Trophoblast cell (in vitro differentiated cells and primary cell): Measurements from ENCODE around the gene FYB1.

Experiments
- DNase-seq, 2 donors: peaks; one replicate each; pipeline ENCODE4 v3.0.0-alpha.2; 2016
- H2AFZ ChIP-seq: 2 replicates; pipeline ENCODE4 v1.6.1; 2013; ENCODE audit warnings: low read length, moderate library complexity, mild to moderate bottlenecking; ENCODE audit not compliant: insufficient read depth, poor library complexity
- H2AK5ac ChIP-seq: 2 replicates; pipeline ENCODE4 v1.6.1; 2013; ENCODE audit warnings: mild to moderate bottlenecking, low read length
- H2BK120ac ChIP-seq: 2 replicates; pipeline ENCODE4 v1.6.1; 2013; ENCODE audit warnings: low read length, mild to moderate bottlenecking, moderate library complexity; ENCODE audit not compliant: insufficient read depth, poor library complexity
- H2BK12ac ChIP-seq: 2 replicates; pipeline ENCODE4 v1.6.1; 2013; ENCODE audit warnings: mild to moderate bottlenecking, low read length, moderate library complexity
- H2BK5ac ChIP-seq: 2 replicates; pipeline ENCODE4 v1.6.1; 2013; ENCODE audit warnings: low read length, low read depth, moderate library complexity, mild to moderate bottlenecking; ENCODE audit not compliant: poor library complexity
- H3K14ac ChIP-seq: 2 replicates; pipeline ENCODE4 v1.6.1; 2013; ENCODE audit warnings: mild to moderate bottlenecking, low read length
- H3K18ac ChIP-seq: 2 replicates; pipeline ENCODE4 v1.6.1; 2013; ENCODE audit warnings: mild to moderate bottlenecking, low read length
- H3K23ac ChIP-seq: 2 replicates; pipeline ENCODE4 v1.6.1; 2013; ENCODE audit warnings: low read length
- H3K27ac ChIP-seq: 2 replicates; pipeline ENCODE4 v1.5.1; 2013; ENCODE audit warnings: low read depth, mild to moderate bottlenecking, inconsistent platforms, low read length, moderate library complexity
- H3K27me3 ChIP-seq: 2 replicates; pipeline ENCODE4 v1.6.1; 2013; ENCODE audit warnings: inconsistent platforms, mild to moderate bottlenecking, low read length, moderate library complexity; ENCODE audit not compliant: insufficient read depth
- H3K36me3 ChIP-seq, 2 experiments: 1 replicate in 1 of 2; 2 replicates in 1 of 2; pipeline ENCODE4 v1.6.1; 2013; ENCODE audit warnings: low read length in 2 of 2, mild to moderate bottlenecking in 2 of 2, moderate library complexity in 1 of 2; ENCODE audit not compliant: insufficient read depth in 2 of 2, control insufficient read depth in 1 of 2
- H3K4ac ChIP-seq: 2 replicates; pipeline ENCODE4 v1.6.1; 2013; ENCODE audit warnings: low read depth, mild to moderate bottlenecking, low read length, moderate library complexity
- H3K4me1 ChIP-seq, 2 experiments: 1 replicate in 1 of 2; 2 replicates in 1 of 2; pipeline ENCODE4 v1.6.1; 2013; ENCODE audit warnings: low read length in 2 of 2, mild to moderate bottlenecking in 2 of 2, moderate library complexity in 1 of 2; ENCODE audit not compliant: insufficient read depth in 2 of 2, control insufficient read depth in 1 of 2
- H3K4me2 ChIP-seq: 2 replicates; pipeline ENCODE4 v1.6.1; 2013; ENCODE audit warnings: inconsistent platforms, mild to moderate bottlenecking, low read length, moderate library complexity
- H3K4me3 ChIP-seq: 2 replicates; pipeline ENCODE4 v1.5.1; 2013; ENCODE audit warnings: mild to moderate bottlenecking, low read depth, low read length, inconsistent platforms
- H3K79me1 ChIP-seq: one replicate; pipeline ENCODE4 v1.6.1; 2013; ENCODE audit warnings: low read length
- H3K79me2 ChIP-seq: 2 replicates; pipeline ENCODE4 v1.6.1; 2013; ENCODE audit warnings: low read length, mild to moderate bottlenecking; ENCODE audit not compliant: control insufficient read depth, insufficient read depth, poor library complexity
- H3K9ac ChIP-seq: 2 replicates; pipeline ENCODE4 v1.6.1; 2013; ENCODE audit warnings: mild to moderate bottlenecking, low read length
- H3K9me3 ChIP-seq: 2 replicates; pipeline ENCODE4 v1.6.1; 2013; ENCODE audit warnings: low read depth, mild to moderate bottlenecking, control low read depth, inconsistent platforms, low read length; ENCODE audit not compliant: insufficient read depth
- H4K12ac ChIP-seq: 2 replicates; pipeline ENCODE4 v1.6.1; 2013; ENCODE audit warnings: low read depth, mild to moderate bottlenecking, low read length, moderate library complexity
- H4K8ac ChIP-seq: 2 replicates; pipeline ENCODE4 v1.6.1; 2013; ENCODE audit warnings: low read depth, mild to moderate bottlenecking, low read length, moderate library complexity
- H4K91ac ChIP-seq: one replicate; pipeline ENCODE4 v1.6.1; 2013; ENCODE audit warnings: low read depth, mild to moderate bottlenecking, low read length, moderate library complexity
- WGBS: extraction: QIAGEN DNeasy Blood & Tissue Kit; methylation state at CpG from one replicate; pipeline ENCODE4 v1.1.7; 2013; ENCODE audit warnings: missing lambda C conversion rate; ENCODE audit not compliant: insufficient read length, insufficient coverage; ENCODE audit errors: extremely low coverage; 5-methylcytosine and 5-hydroxymethylcytosine counted together

FYB1 gene

DNA sequence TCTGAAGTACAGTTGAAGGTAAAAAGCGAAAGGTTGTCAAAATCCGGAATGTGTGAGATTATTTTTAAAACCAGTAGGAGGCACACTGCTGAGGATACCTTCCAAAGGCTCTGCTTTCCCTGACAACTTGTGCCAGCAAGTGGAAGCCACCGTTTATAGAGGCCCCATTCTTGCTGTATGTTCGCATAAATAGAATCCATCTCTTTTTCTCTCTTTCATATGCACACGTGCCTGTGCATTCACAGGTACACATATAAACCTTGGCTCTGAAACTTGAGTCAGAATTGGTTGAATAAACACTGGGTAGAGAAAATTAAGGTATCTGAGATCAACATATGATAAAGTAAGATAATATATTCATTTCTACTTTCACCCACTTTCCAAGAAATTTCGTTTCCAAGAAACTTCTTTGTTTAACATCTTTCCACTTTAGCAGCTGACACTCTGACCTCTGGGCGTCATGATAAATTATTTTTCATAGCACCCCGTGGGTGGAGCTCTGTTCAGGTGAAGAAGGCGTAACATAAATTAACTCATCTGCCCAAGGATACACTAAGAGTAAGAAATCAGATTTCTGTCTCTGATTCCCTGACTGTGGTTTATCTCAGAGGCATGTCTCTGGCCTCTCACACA lies 81.4 kb downstream of the FYB1 start:
- Histone ChIP-seq H4K12ac (no peak overlapping the region), H3K4me1 (no peaks in the 10 kb centered on the region), H2AK5ac (no peak overlapping the region), H2AFZ (no peak overlapping the region), H2BK120ac (no peak overlapping the region), H3K9me3 (no peaks in the 10 kb centered on the region), H3K18ac (no peak overlapping the region), H3K79me1 (no peaks in the 10 kb centered on the region), H3K4me3 (no peak overlapping the region), H3K4me2 (no peak overlapping the region), H3K14ac (no peak overlapping the region), H3K27ac (no peak overlapping the region), H4K91ac (no peak overlapping the region), H2BK5ac (no peak overlapping the region), H3K36me3 (no peaks in the 10 kb centered on the region), H3K27me3 (no peaks in the 10 kb centered on the region), H3K79me2 (no peaks in the 10 kb centered on the region), H3K4ac (no peak overlapping the region), H3K9ac (no peak overlapping the region), H2BK12ac (no peak overlapping the region), H4K8ac (no peak overlapping the region), H3K23ac (no peak overlapping the region)
- WGBS: no CpG with 5 or more reads among the region's 9 CpGs
- no peak for DNase-seq

DNA sequence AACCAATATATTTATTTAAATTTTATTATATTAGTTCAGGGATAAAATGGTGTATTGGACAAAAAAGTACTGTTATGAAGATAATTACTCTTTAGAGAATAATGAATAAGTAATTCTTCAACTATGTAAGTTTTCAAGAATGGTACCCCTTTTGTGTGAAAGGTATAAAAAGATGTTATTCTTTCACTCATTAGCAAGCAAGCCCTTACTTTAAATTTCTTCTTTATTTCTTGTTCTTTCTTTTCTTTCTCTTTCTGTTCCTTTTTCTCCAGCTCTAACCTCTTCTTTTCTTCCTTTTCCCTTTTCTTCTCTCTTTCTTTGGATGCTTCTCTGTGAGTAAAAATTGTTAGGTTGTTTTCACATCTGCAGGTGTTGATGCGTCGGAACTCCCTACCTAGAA lies 82.0 kb downstream of the FYB1 start:
- Histone ChIP-seq H4K12ac (no peak overlapping the region), H2BK5ac (no peak overlapping the region), H3K4me2 (no peak overlapping the region), H2BK12ac (no peak overlapping the region), H3K23ac (no peak overlapping the region), H3K79me1 (no peaks in the 10 kb centered on the region), H3K4ac (no peak overlapping the region), H3K14ac (no peak overlapping the region), H3K9ac (no peak overlapping the region), H3K4me3 (no peak overlapping the region), H3K4me1 (no peaks in the 10 kb centered on the region), H4K91ac (no peak overlapping the region), H3K9me3 (no peaks in the 10 kb centered on the region), H3K79me2 (no peaks in the 10 kb centered on the region), H3K27ac (no peak overlapping the region), H2BK120ac (no peak overlapping the region), H3K36me3 (no peaks in the 10 kb centered on the region), H3K18ac (no peak overlapping the region), H4K8ac (no peak overlapping the region), H2AK5ac (no peak overlapping the region), H2AFZ (no peak overlapping the region), H3K27me3 (no peaks in the 10 kb centered on the region)
- no peak for DNase-seq
- WGBS: no CpG with 5 or more reads among the region's 2 CpGs

DNA sequence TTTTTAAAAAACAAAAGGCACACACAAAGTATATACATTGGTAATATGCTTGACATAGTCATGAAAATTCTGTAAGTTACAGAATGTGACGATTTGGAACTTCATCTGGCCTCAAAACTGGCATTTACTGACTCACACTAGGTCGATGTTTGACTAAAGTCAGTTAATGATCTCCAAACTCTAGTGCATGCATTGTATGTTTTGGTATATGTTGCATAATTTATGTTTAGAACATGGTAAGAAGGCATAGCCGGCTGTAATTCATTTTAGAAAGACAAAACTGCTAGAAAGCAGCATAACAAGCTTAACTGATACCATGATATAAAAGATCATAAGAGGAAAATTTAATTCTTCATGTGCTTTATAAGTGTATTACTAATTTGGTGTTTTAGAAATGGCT lies 86.6 kb downstream of the FYB1 start:
- no peak overlapping the region for H3K4ac ChIP-seq
- no peak overlapping the region for H3K9ac ChIP-seq
- no peak overlapping the region for H2AFZ ChIP-seq
- H3K9me3 ChIP-seq: no peaks in the 10 kb centered on the region
- no peaks in the 10 kb centered on the region for H3K4me1 ChIP-seq
- H4K8ac ChIP-seq: no peak overlapping the region
- no peak overlapping the region for H4K91ac ChIP-seq
- no peak overlapping the region for H3K4me3 ChIP-seq
- no peaks in the 10 kb centered on the region for H3K27me3 ChIP-seq
- no CpG with 5 or more reads among the region's 3 CpGs for WGBS
- no peak overlapping the region for H2BK120ac ChIP-seq
- no peak overlapping the region for H2AK5ac ChIP-seq
- no peak overlapping the region for H4K12ac ChIP-seq
- no peak overlapping the region for H3K23ac ChIP-seq
- H3K27ac ChIP-seq: no peak overlapping the region
- H3K79me2 ChIP-seq: no peaks in the 10 kb centered on the region
- H3K14ac ChIP-seq: no peak overlapping the region
- no peaks in the 10 kb centered on the region for H3K36me3 ChIP-seq
- H3K79me1 ChIP-seq: no peaks in the 10 kb centered on the region
- no peak overlapping the region for H3K4me2 ChIP-seq
- H2BK12ac ChIP-seq: no peak overlapping the region
- H3K18ac ChIP-seq: no peak overlapping the region
- DNase-seq: no peak
- no peak overlapping the region for H2BK5ac ChIP-seq

DNA sequence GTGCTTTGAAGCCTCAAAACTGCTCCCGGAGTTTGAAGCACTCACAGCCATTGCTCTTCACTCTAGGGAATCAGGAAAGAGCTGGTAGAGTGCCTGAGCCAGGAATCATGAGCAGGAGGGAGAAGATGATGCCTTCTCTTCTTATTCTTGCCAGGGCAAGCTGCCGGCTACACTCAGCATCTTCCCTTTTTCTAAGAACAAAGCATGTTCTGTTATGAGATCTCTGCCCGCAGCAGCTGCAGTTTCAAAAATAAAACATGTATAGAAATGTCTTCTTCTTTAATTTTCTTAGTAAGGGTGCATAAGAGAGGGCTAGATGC lies 87.3 kb downstream of the FYB1 start:
- Histone ChIP-seq H3K27me3 (no peaks in the 10 kb centered on the region), H2AK5ac (no peak overlapping the region), H3K4ac (no peak overlapping the region), H2BK120ac (no peak overlapping the region), H3K4me2 (no peak overlapping the region), H4K8ac (no peak overlapping the region), H3K14ac (no peak overlapping the region), H2BK5ac (no peak overlapping the region), H2AFZ (no peak overlapping the region), H3K27ac (no peak overlapping the region), H2BK12ac (no peak overlapping the region), H3K9ac (no peak overlapping the region), H4K12ac (no peak overlapping the region), H3K36me3 (no peaks in the 10 kb centered on the region), H3K4me3 (no peak overlapping the region), H3K9me3 (no peaks in the 10 kb centered on the region), H4K91ac (no peak overlapping the region), H3K23ac (no peak overlapping the region), H3K4me1 (no peaks in the 10 kb centered on the region), H3K18ac (no peak overlapping the region), H3K79me2 (no peaks in the 10 kb centered on the region), H3K79me1 (no peaks in the 10 kb centered on the region)
- no CpG with 5 or more reads among the region's 3 CpGs for WGBS
- no peak for DNase-seq
